WI38 (cell line): ENCODE measurements around the gene SSMEM1.
"Not testable (repeated sequence)": the region's sequence is repeated elsewhere in the genome, so short reads cannot be mapped to it uniquely, and the experiment has no call there.

Source experiments
- H3K4me3 ChIP-seq: 2 replicates; pipeline ENCODE4 v1.5.1; 2011; ENCODE audit warnings: low read depth, mild to moderate bottlenecking, control low read depth, low read length
- CTCF ChIP-seq: IDR thresholded peaks from 2 replicates; pipeline ENCODE4 v1.5.1; 2012; ENCODE audit warnings: low read depth, mild to moderate bottlenecking, control low read depth, low read length

The SSMEM1 gene

GRCh38 chr7:130234078-130234477, 26.4 kb downstream of the SSMEM1 start:
- no peak overlapping the region for H3K4me3 ChIP-seq
- TF ChIP-seq CTCF = no peak

GRCh38 chr7:130236361-130236760, 28.7 kb downstream of the SSMEM1 start:
- H3K4me3 ChIP-seq = not testable (repeated sequence)

GRCh38 chr7:130240240-130240639, 32.6 kb downstream of the SSMEM1 start:
- no peak for TF ChIP-seq CTCF
- no peak overlapping the region for H3K4me3 ChIP-seq

- TF ChIP-seq CTCF = peak; percentile 88
- no peak overlapping the region for H3K4me3 ChIP-seq
Observed at GRCh38 chr7:130242198-130243014, 34.7 kb downstream of the SSMEM1 start.

GRCh38 chr7:130243486-130243885, 35.8 kb downstream of the SSMEM1 start:
- not testable (repeated sequence) for H3K4me3 ChIP-seq

- H3K4me3 ChIP-seq = not testable (repeated sequence)
Observed at GRCh38 chr7:130246491-130246890, 38.8 kb downstream of the SSMEM1 start.

- H3K4me3 ChIP-seq = not testable (repeated sequence)
Observed at GRCh38 chr7:130248842-130249241, 41.2 kb downstream of the SSMEM1 start.

- not testable (repeated sequence) for H3K4me3 ChIP-seq
Observed at GRCh38 chr7:130249626-130250025, 42.0 kb downstream of the SSMEM1 start.

GRCh38 chr7:130254555-130254954, 46.9 kb downstream of the SSMEM1 start:
- no peak overlapping the region for H3K4me3 ChIP-seq
- TF ChIP-seq CTCF = no peak

GRCh38 chr7:130256704-130257103, 49.0 kb downstream of the SSMEM1 start:
- no peak overlapping the region for H3K4me3 ChIP-seq
- no peak for TF ChIP-seq CTCF
